H1 (cell line): ENCODE results near the gene CLDN6.

Source experiments
- KDM1A ChIP-seq: fragments of 200-600, 300-600 bp; sonication (generic); IDR thresholded peaks from 2 replicates; pipeline ENCODE4 v1.7.1; 2016; ENCODE audit warnings: mild to moderate bottlenecking, low read length, borderline replicate concordance
- POLR2A ChIP-seq, 2 experiments: IDR thresholded peaks; 1 replicate in 1 of 2; 2 replicates in 1 of 2; pipeline ENCODE4 v1.6.1; 2011; ENCODE audit warnings: low read depth in 2 of 2, low read length in 2 of 2, mild to moderate bottlenecking in 2 of 2; ENCODE audit errors: control extremely low read depth in 1 of 2
- RXRA ChIP-seq: IDR thresholded peaks from 2 replicates; pipeline ENCODE4 v1.6.1; 2011; ENCODE audit warnings: low read depth, mild to moderate bottlenecking, low read length, moderate library complexity; ENCODE audit not compliant: insufficient read depth
- SUZ12 ChIP-seq: fragments of 200-600 bp; sonication (generic); IDR thresholded peaks from 2 replicates; pipeline ENCODE4 v1.6.1; 2012; ENCODE audit warnings: mild to moderate bottlenecking, inconsistent platforms, low read length, moderate library complexity, mixed read lengths
- TAF1 ChIP-seq: IDR thresholded peaks from 2 replicates; pipeline ENCODE4 v1.6.1; 2011; ENCODE audit warnings: mild to moderate bottlenecking, low read depth, low read length
- TF ChIP-seq, protein P1 (sequence below), 3 experiments: IDR thresholded peaks; 1 replicate in 2 of 3; 2 replicates in 1 of 3; pipeline versions ENCODE4 v1.5.1 to v1.6.1; 2011; ENCODE audit warnings: low read length in 3 of 3, mild to moderate bottlenecking in 3 of 3, inconsistent platforms in 2 of 3, low read depth in 1 of 3, moderate library complexity in 1 of 3; ENCODE audit not compliant: insufficient read depth in 1 of 3; ENCODE audit errors: control extremely low read depth in 1 of 3
- TF ChIP-seq, protein P2 (sequence below): IDR thresholded peaks from 2 replicates; pipeline ENCODE4 v1.6.1; 2011; ENCODE audit warnings: low read length, improper control_type of control experiment

DNA sequence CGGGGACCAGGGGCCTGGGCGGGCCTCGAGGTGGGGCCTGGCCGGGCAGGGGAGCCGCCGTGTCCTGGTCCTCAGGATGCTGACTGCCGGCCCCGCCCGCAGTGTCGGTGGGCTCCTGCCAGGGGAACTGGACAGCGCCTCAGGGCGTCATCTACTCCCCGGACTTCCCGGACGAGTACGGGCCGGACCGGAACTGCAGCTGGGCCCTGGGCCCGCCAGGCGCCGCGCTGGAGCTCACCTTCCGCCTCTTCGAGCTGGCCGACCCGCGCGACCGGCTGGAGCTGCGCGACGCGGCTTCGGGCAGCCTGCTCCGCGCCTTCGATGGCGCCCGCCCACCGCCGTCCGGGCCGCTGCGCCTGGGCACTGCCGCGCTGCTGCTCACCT lies 51.2 kb downstream of the CLDN6 start:
- TF ChIP-seq POLR2A (IDR thresholded peaks at IDR 0.05; ENCODE audit: control extremely low read depth in 1 of 2, low read depth in 2 of 2, low read length in 2 of 2): no peak
- no peak for TF ChIP-seq TAF1
- TF ChIP-seq SUZ12: 0 out of 2 replicates have a peak, but pooled peaks have one; percentile 53
- TF ChIP-seq, protein P1, sequence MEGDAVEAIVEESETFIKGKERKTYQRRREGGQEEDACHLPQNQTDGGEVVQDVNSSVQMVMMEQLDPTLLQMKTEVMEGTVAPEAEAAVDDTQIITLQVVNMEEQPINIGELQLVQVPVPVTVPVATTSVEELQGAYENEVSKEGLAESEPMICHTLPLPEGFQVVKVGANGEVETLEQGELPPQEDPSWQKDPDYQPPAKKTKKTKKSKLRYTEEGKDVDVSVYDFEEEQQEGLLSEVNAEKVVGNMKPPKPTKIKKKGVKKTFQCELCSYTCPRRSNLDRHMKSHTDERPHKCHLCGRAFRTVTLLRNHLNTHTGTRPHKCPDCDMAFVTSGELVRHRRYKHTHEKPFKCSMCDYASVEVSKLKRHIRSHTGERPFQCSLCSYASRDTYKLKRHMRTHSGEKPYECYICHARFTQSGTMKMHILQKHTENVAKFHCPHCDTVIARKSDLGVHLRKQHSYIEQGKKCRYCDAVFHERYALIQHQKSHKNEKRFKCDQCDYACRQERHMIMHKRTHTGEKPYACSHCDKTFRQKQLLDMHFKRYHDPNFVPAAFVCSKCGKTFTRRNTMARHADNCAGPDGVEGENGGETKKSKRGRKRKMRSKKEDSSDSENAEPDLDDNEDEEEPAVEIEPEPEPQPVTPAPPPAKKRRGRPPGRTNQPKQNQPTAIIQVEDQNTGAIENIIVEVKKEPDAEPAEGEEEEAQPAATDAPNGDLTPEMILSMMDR (IDR thresholded peaks at IDR 0.05; ENCODE audit: control extremely low read depth in 1 of 3, insufficient read depth in 1 of 3, low read depth in 1 of 3, low read length in 3 of 3): peak in 1 of 3 experiments; percentile 18; a peak in 1 of 4 replicates
- TF ChIP-seq KDM1A: no peak
- TF ChIP-seq RXRA: no peak
- TF ChIP-seq, protein P2, sequence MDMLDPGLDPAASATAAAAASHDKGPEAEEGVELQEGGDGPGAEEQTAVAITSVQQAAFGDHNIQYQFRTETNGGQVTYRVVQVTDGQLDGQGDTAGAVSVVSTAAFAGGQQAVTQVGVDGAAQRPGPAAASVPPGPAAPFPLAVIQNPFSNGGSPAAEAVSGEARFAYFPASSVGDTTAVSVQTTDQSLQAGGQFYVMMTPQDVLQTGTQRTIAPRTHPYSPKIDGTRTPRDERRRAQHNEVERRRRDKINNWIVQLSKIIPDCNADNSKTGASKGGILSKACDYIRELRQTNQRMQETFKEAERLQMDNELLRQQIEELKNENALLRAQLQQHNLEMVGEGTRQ: no peak
